SH-SY5Y (cell line): ENCODE data around the gene CES4A.

ENCODE experiments used
- GATA2 ChIP-seq: IDR thresholded peaks from 2 replicates; pipeline ENCODE4 v1.6.1; 2011; ENCODE audit warnings: mild to moderate bottlenecking, low read depth, low read length
- GATA3 ChIP-seq: IDR thresholded peaks from 2 replicates; pipeline ENCODE4 v1.6.1; 2011; ENCODE audit warnings: low read depth, mild to moderate bottlenecking, low read length, moderate library complexity

The CES4A gene

GRCh38 chr16:67043420-67043819, 55.0 kb downstream of the CES4A start:
- TF ChIP-seq GATA2: no peak
- TF ChIP-seq GATA3: no peak

GRCh38 chr16:67050796-67051195, 62.4 kb downstream of the CES4A start:
- TF ChIP-seq GATA3 (no peak), GATA2 (no peak)

- TF ChIP-seq GATA3: no peak
These were observed 64.0 kb downstream of the CES4A start for GRCh38 chr16:67052399-67052798.

GRCh38 chr16:67053767-67054334, 65.5 kb downstream of the CES4A start:
- TF ChIP-seq GATA3 (no peak), GATA2 (no peak)

GRCh38 chr16:67054901-67055300, 66.5 kb downstream of the CES4A start:
- TF ChIP-seq GATA3 (no peak), GATA2 (no peak)

GRCh38 chr16:67055712-67056487, 67.5 kb downstream of the CES4A start:
- TF ChIP-seq GATA3 (no peak), GATA2 (no peak)
